DMS153 (cell line): ENCODE measurements around the gene RCOR1.
"Not testable (repeated sequence)": the region's sequence is repeated elsewhere in the genome, so short reads cannot be mapped to it uniquely, and the experiment has no call there.

ENCODE experiments used
- DNase-seq: peaks from one replicate; lab custom pipeline; 2025; lab: John Stamatoyannopoulos, UW

RCOR1 gene

DNA sequence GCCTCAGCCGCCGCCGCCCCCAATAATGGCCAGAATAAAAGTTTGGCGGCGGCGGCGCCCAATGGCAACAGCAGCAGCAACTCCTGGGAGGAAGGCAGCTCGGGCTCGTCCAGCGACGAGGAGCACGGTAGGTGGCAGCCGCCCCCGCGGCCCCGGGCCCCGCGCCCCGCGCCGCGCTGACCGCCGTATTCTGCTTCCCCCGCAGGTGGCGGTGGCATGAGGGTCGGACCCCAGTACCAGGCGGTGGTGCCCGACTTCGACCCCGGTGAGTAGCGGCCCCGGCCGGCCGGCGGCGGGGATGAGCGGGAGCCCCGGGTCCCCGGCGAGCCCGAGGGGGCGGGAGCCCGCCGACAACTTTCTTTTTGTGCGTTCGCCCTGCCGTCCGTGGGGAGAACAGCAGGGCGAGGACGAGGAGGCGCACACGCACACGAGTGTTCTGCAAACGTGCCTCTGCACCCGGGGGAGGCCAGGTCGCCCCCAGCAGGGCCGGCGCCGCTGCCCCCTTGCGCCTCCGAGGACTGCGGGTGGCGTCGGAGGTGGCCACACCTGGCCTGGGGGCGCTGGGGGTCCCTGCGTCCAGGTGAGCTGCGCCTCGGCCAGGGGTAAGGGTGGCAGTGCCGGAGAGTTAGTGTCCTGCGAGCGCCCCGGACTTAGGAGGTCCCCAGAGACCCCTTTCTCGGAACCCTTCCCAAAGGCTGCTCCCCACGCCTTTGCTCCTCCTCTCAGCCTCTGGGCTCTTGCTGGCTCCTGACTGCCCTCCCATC, 794 bp downstream of the RCOR1 start:
- no peak for DNase-seq

DNA sequence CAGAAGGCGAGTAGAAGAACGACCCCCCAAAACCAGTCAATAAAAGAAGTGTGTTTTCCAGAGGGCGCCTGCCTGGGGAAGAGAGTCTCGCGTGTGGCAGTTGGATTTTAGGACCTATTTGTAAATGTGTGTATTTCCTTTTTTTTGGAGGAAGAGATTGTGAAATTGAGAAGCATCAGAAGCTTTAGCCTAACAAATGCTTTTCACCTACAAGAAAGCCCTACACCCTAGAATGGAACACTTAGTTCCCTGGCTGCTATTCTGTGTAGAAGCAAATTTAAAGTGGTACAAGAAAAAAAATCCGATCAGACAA, 1.3 kb downstream of the RCOR1 start:
- no peak for DNase-seq

- no peak for DNase-seq
Observed at GRCh38 chr14:102594514-102595175, 2.2 kb downstream of the RCOR1 start.

DNA sequence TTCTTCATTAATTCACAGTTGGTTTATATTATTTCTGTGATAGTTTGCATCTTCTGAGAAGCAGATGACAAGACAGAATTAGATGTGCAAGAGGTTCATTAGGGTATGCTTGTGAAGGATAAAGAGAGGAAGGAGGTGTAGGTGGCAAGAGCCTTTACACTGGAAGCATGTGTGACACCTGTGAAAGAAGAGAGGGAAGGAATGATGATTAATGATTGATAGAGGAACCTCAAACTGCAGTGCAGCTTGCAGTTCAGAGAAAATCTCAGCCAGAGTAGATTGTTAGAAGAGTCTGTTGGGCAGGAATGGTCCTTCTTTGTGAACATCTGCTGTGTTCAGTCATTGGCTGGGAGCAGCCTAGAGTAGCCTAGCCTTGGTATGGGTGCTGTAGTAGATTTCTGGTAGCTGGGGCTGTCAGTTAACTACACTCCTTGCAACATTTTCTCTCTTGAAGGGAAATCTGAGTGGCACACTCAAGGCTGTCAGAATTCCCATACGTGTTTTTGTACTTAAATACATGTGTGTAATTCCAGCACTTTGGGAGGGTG, 9.0 kb downstream of the RCOR1 start:
- no peak for DNase-seq

DNA sequence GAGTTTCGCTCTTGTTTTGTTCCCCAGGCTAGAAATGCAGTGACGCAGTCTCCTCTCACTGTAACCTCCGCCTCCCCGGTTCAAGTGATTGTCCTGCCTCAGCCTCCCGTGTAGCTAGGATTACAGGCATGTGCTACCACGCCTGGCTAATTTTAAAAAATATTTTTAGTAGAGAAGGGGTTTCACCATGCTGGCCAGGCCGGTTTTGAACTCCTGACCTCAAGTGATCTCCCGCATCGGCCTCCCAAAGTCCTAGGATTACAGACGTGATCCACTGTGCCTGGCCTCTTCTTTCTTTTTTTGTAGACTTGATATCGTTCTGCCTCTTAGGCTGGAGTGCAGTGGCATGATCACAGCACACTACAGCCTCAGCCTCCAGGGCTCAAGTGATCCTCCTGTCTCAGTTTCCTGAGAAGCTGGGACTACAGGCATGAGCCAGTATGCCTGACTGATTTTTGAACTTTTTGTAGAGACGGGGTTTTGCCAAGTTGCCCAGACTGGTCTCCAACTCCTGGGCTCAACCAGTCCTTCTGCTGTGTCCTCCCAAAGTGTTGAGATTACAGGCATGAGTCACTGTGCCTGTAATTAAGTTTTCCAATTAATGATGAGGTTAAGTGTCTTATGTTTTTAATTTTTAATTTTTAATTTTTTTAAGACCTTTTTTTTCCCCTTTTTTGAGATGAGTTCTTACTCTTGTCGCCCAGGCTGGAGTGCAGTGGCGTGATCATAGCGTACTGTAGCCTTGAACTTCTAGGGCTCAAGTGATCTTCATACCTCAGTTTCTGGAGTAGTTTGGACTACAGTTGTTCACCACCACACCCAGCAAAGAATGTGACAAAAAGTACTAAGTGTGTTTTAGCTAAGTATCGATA, 10.2 kb downstream of the RCOR1 start:
- DNase-seq, result no peak

DNA sequence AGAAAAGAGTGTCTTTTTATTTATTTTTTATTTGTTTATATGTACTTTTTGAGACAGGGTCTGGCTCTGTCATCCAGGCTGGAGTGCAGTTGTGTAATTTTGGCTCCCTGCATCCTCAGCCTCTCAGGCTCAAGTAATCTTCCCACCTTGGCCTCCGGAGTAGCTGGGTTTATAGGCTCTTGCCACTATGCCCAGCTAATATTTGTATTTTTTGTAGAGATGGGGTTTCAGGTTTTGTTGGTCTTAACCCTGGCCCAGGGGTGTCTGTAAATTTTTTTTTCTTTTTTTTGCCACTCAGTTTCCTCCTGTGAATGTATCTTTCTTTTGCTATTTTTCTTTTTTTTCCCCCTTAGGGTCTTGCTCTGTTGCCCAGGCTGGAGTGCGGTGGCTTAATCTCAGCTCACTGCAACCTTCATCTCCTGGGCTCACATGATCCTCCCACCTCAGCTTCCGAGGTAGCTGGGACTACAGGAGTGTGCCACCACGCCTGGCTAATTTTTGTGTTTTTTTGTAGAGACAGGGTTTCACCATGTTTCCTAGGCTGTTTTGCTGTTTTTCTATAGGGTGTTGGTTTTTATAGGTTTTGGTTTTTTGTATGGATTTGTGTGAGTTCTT, 11.0 kb downstream of the RCOR1 start:
- no peak for DNase-seq

DNA sequence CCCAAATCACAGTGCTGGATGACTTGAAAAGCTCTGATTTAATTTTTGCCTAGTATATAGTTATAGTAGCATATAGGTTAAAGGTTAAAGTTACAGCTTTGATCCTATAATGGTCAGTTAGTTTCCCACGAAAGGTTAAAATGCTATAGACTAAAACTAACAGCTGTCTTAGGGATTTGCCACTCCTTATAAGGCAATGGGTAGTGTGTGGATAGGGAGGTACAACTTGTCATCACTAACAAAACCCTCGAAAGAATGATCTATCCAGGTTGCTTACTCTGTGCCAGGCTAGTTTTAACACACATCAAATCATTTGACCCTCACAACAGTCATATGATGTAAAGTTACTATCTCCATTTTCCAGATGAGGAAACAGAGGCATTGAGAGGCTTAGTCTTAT, 11.7 kb downstream of the RCOR1 start:
- no peak for DNase-seq

DNA sequence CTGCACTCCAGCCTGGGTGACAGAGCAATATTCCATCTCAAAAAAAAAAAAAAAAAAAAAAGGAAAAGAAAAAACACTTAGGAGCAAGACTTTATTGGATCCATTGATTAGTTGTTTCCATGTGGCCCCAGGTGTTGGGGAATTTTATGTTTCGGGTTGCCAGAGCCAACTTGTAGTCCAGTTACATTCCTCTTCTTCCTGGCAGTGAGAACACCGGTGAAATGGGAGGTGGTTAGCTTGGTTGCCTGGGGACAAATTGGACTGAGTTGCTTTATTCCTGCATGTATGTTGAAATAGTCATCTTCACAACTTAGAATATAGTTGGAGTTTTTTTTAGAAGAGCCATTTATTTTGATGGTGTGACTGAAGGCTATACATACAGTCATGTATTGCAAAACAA, 12.6 kb downstream of the RCOR1 start:
- DNase-seq, result no peak

DNA sequence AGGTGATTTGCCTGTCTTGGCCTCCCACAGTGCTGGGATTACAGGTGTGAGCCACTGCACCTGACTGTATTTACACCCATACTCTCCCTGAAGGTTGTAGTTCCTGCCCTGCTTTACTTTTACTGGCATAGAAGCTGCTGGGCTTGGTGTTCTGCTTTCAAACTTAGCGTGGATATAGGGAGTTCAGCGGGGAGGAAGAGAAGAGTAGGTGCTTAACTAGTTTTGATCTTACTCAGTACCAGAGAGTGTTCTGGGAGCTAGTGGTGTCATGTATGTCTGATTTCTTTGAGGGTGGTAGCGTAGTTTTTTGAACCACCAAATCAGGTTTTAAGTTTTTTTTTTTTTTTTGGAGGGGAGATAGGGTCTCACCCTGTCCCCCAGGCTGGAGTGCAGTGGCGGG, 13.8 kb downstream of the RCOR1 start:
- DNase-seq, result no peak

- no peak for DNase-seq
Observed at GRCh38 chr14:102608064-102608446, 15.6 kb downstream of the RCOR1 start.

DNA sequence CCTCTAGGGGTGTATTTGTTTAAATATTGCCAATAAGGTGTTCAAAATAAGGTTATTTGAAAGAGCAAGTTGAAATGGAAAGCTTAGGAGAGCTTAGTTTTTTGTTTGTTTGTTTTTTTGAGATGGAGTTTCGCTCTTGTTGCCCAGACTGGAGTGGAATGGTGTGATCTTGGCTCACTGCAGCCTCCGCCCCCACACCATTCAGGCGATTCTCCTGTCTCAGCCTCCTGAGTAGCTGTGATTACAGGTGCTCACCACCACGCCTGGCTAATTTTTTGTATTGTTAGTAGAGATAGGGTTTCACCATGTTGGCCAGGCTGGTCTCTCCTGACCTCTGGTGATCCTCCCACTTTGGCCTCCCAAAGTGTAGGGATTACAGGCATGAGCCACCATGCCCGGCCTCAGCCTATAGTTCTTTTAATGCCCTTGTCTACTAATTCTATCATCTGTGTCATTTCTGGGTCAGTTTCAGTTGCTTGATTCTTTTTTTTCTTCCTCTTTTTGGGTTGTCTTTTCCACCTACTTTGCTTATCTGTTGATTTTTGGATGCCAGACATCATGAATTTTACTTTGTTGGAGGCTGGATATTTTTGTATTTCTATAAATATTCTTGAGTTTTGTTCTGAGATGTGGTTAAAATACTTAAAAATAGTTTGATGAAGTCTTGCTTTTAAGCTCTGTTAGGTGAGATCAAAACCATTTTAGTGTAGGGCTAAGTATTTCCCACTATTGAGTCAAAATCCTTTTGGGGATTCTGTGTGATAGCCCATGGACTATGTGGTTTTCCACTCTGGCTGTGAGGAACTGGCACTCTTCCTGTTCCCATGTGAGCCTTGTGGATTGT, 18.7 kb downstream of the RCOR1 start:
- DNase-seq, result no peak

- DNase-seq, result no peak
Observed at GRCh38 chr14:102616318-102616717, 23.9 kb downstream of the RCOR1 start.

DNA sequence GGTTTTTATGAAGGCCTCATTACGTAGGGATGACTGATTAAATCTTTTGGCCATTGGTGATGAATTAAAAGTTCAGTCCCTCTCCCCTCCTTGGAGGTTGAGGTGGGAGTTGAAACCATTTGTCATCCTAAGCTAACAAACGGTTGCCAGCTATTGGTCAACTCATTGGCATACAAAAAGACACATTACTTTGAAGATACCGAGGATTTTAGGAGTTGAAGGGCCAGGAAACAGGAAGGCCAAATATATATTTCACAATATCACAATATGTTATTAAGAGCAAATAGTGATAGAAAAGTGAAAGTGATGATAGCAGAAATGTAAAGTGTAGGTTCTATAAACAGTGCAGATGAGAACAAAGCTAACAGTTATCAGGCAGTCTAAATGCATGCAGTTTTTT, 24.4 kb downstream of the RCOR1 start:
- no peak for DNase-seq

DNA sequence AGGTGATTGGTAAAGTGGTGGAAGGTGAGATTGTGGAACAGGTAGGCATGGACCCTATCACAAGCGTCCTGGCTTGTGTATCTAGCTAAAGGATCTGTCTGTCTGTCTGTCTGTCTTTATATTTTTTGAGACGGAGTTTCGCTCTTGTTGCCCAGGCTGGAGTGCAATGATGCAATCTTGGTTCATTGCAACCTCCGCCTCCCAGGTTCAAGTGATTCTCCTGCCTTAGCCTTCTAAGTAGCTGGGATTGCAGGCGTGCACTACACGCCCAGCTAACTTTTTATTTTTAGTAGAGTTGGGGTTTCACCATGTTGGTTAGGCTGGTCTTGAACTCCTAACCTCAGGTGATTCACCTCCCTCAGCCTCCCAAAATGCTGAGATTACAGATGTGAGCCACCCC, 26.6 kb downstream of the RCOR1 start:
- not testable (repeated sequence) for DNase-seq

DNA sequence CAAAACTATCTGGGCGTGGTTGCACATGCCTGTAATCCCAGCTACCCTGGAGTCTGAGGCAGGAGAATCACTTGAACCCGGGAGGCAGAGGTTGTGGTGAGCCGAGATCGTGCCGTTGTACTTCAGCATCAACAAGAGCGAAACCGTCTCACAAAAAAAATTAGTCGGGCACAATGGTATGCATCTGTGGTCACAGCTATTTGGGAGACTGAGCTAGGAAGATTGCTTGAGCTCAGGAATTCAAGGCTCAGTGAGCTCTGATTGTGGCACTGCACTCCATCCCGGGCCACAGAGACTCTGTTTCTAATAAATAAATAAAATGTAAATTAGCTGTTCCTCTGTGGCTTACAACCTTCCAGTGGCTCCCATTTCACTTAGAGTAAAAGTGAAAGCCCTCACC, 28.0 kb downstream of the RCOR1 start:
- DNase-seq, result no peak

DNA sequence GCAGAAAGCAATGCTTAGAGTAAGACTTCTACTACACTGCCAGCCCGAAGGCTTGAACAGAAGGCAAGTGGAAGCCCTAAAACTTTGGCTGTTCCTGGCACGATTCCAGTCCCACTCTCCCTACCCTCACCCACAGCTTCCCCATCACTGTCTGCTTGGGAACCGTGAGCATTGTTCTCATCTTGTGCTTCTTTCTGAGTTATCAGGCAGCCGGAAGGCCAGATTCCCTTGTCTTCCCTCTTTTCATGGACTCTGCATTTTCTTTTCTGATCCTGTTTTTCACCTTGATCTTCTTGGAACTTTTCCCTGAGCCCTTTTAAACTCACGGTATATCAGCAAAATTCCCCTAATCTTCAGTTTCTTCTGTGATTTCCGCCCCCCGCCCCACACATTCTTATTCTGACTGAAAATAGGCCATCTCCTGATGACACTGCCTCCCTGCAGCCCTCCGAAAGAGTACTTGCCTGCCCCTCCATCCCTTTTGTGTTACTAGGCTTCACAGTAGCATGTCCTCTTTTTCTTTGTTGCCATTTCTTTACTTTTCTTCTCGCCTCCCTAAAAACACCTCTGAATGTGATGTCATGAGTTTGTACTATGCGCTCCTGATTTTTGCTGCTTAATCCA, 29.9 kb downstream of the RCOR1 start:
- DNase-seq, result no peak

DNA sequence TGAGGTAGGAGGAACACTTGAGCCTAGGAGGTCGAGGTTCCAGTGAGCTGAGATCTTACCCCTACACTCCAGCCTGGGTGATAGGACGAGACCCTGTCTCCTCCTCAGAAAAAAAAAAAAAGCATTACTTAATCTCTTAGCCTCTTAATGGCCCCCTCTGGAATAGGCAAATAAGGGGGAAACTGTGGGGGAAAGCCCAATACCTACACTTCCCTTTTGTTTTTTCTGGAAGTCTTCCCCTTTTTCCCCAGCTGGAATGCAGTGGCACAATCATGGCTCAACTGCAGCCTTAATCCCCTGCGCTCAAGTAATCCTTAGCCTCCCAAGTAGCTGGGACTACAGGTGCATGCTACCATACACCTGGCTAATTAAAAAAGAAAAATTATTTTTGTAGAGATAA, 32.2 kb downstream of the RCOR1 start:
- no peak for DNase-seq

GRCh38 chr14:102625564-102626296, 33.3 kb downstream of the RCOR1 start:
- DNase-seq, result no peak

DNA sequence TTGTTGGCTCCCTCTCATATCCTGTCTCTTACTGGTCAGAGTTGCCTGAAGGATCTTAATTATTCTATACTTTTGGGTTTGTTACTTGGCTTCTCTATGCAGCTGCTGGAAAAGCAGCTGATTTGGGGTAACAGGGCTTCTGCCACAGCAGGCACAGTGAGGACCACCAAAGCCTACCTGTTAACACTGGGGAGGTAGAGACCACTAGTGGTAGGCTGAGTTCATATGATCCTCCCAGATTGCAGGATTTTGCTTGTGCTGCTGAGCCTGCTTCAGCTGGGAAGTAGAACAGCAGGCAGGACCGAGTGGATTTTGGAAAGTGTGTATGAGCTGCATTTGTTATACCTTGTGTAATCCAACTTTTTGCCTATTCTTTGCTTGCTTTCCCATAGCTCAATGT, 34.1 kb downstream of the RCOR1 start:
- DNase-seq, result no peak

DNA sequence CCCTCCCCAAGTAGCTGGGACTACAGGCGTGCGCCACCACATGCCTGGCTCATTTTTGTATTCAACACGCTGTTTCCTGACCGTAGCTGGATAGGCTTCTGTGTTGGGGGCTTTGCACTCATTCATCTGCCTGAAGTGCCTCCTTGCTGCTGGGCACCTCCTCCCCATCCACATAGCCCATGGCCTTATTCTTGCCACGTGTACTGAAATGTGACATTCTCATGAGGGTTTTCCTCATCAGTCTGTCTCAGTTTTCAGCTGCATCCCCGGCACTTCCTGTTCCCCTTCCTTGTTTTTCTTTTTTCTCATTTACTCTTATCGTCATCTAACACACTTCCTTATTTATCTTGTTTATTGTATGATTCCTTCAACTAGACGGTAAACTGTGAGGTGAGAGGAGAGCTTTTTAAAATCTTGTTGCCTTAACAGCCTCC, 36.6 kb downstream of the RCOR1 start:
- no peak for DNase-seq
